Gastrocnemius medialis (tissue), 4 donors: Measurements from ENCODE around the gene ISM2. TPM values are rescaled to one million over a fixed set of nuclear protein-coding genes. Genes with fewer than 3 reads are reported as not detected.

Source experiments
- ATAC-seq, 2 donors: fragments of 150-250 bp; one replicate each; pipeline ENCODE4 v1.9.1; 2016
- DNase-seq, 2 donors: peaks; one replicate each; pipeline ENCODE4 v3.0.0-alpha.2; 2019
- H3K27ac ChIP-seq, 4 donors: fragments of 200-600 bp; sonication (generic); 1 replicate in 1 of 4; 2 replicates in 3 of 4; pipeline ENCODE4 v1.5.1; 2016 to 2018; ENCODE audit warnings: mild to moderate bottlenecking in 2 of 4, moderate library complexity in 1 of 4
- H3K27me3 ChIP-seq, 3 donors: fragments of 200-600 bp; sonication (generic) in 2 of 3; 1 replicate in 1 of 3; 2 replicates in 2 of 3; pipeline versions ENCODE4 v1.5.1 to v1.6.0; 2016 to 2019; ENCODE audit warnings: mild to moderate bottlenecking in 1 of 3, moderate library complexity in 1 of 3
- H3K36me3 ChIP-seq, 2 donors: fragments of 200-600 bp; sonication (generic) in 1 of 2; one replicate each; pipeline ENCODE4 v1.5.1; 2017 to 2018
- H3K4me1 ChIP-seq, 2 donors: fragments of 200-600 bp; sonication (generic) in 1 of 2; one replicate each; pipeline ENCODE4 v1.5.1; 2016 to 2017; ENCODE audit warnings: mild to moderate bottlenecking in 2 of 2
- H3K4me3 ChIP-seq, 4 donors: fragments of 200-600 bp; sonication (generic) in 3 of 4; 1 replicate in 1 of 4; 2 replicates in 3 of 4; pipeline ENCODE4 v1.5.1; 2016 to 2019; ENCODE audit warnings: mild to moderate bottlenecking in 2 of 4
- H3K9me3 ChIP-seq, 3 donors: fragments of 200-600 bp; sonication (generic) in 2 of 3; 1 replicate in 1 of 3; 2 replicates in 2 of 3; pipeline ENCODE4 v1.5.1; 2016 to 2019
- CTCF ChIP-seq, 5 experiments: fragments of 450-650 bp in 3 of 5; fragments of 200-600 bp in 2 of 5; sonication (generic) in 2 of 5; IDR thresholded peaks in 4 of 5; conservative IDR thresholded peaks in 1 of 5; 1 replicate in 4 of 5; 2 replicates in 1 of 5; pipeline ENCODE4 v1.5.1; 2016 to 2019; ENCODE audit warnings: antibody characterized with exemption in 5 of 5, mild to moderate bottlenecking in 3 of 5, moderate library complexity in 3 of 5
- POLR2A ChIP-seq, 2 donors: fragments of 450-650 bp; IDR thresholded peaks; one replicate each; pipeline ENCODE4 v1.6.1; 2017; ENCODE audit warnings: antibody characterized with exemption in 2 of 2, mild to moderate bottlenecking in 2 of 2, moderate library complexity in 2 of 2
- in situ Hi-C, 4 donors: fragments of 200-750 bp; cut with MboI; loops; one replicate each; pipeline versions ENCODE4 v1.15.0 to v1.8.0; 2017; ENCODE audit warnings: low sequenced_read_pairs in 4 of 4
- intact Hi-C: fragments of 100-400 bp; cut with DNase I; formaldehyde crosslinking; loops from one replicate; pipeline ENCODE4 v1.15.1; 2023; ENCODE audit warnings: low total_unique reads
- total RNA-seq, 4 donors: library from RNA; depleted of rRNA; stranded (reverse); fragments of >200 nt; gene quantifications; one replicate each; pipeline versions ENCODE4 v1.1.0 to v1.2.3, GENCODE V29; 2016

Gene ISM2
- total RNA-seq, 4 donors from 2014 or later = not detected

DNA sequence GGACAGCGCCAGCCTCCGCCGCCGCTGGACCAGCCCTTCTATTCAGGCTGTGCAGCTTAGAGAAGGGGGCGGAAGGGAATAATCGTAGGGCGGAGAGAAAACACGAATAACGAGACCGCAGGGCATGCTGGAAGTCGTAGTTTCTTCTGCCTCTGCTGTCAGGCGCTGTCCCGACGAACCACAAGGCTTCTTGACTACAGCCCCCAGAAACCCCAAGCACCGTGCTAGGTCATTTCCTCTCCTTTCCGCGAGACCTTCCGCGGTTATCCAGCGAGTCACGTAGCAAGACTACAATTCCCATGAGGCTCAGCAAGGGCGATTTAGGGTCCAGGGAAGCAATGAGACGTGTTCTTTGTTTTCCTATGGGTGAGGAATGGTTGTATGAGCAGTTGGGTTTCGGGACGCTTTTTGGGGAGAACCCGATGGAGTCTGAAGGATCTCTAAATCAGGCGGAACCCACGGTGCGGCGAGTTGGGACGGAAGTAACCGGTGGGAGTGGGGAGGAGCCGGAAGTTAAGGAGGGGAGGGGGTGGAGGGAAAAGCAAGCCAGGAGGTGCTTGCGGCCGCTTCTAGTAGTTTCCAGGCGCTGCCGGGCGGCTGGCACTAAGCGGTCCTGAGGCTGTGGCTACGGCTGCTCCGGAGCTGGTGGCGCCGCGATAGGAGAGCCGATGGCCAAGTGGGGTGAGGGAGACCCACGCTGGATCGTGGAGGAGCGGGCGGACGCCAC, 40.9 kb downstream of the ISM2 start, which contains the start of the genes AHSA1 and VIPAS39:
TSS of gene AHSA1 (plus strand) at position 572 of the 727 bp plus-strand sequence. CDS start at position 669, 97 bp downstream.
TSS of gene VIPAS39 (minus strand) at position 80 of the 727 bp plus-strand sequence. CDS start 3,499 bp downstream, outside the sequence.
- Histone ChIP-seq H3K27me3 (no peaks in the 10 kb centered on the region), H3K4me3 (peak within 1 kb of the TSS; percentile 90 to 96 (median 94)), H3K9me3 (no peaks in the 10 kb centered on the region), H3K36me3 (peaks cover 0 to 41% of the 10 kb centered on the region in 2 donors), H3K4me1 (peaks cover 23 to 25% of the 10 kb centered on the region in 2 donors), H3K27ac (peak within 1 kb of the TSS; percentile 89 to 97 (median 95))
- peak; percentile 98 to 99 for ATAC-seq
- peak; percentile 97 to 98 for DNase-seq
- intact Hi-C loops = loop anchor here (1.0 to 5.0 kb wide), 6 partner anchors 136 to 640 kb away; partner anchors contain the start of genes ADCK1, GSTZ1 and SPTLC2
- in situ Hi-C loops = loop anchor here (10.0 to 25.0 kb wide), 3 partner anchors 247 to 345 kb away; partner anchors contain the start of genes ALKBH1 (in 4 of the 4) and SLIRP (in 4 of the 4)
- TF ChIP-seq POLR2A (IDR thresholded peaks at IDR 0.05) = peak; percentile 78 to 82
- TF ChIP-seq CTCF (IDR thresholded peaks at IDR 0.05 in 4 of 5, conservative IDR thresholded peaks at IDR 0.05 in 1 of 5) = peak in 1 of 5 experiments; percentile 8

DNA sequence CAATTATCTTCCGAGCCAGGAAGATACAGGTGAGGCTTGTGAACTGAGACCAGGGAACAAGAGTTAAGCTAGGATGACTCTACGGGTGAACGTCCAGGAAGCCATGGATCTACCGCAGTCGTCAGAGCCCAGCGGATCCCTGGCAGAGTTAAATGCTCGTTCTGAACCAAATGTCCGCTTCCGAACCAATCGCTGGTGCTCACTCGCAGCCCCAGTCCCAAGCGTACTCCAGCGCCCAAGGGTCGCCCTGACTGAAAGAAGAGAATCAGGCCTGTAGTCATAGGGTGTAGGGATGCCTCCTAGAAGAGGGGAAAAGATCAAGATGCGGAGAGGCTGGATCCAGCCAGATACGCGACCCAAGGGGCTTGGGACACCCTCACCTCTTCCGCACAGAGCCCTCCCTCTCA, 41.5 kb downstream of the ISM2 start:
- in situ Hi-C loops (loop anchor here (10.0 to 25.0 kb wide), 3 partner anchors 248 to 345 kb away; partner anchors contain the start of genes ALKBH1 (in 4 of the 4) and SLIRP (in 4 of the 4)), intact Hi-C loops (loop anchor here (1.0 to 5.0 kb wide), 4 partner anchors 136 to 640 kb away; partner anchors contain the start of genes ADCK1 and GSTZ1)
- TF ChIP-seq CTCF (IDR thresholded peaks at IDR 0.05 in 4 of 5, conservative IDR thresholded peaks at IDR 0.05 in 1 of 5) = no peak
- TF ChIP-seq POLR2A (IDR thresholded peaks at IDR 0.05) = peak in 1 of 2 donors; percentile 58
- Histone ChIP-seq H3K4me1 (peaks cover 23 to 25% of the 10 kb centered on the region in 2 donors), H3K4me3 (peak overlapping the region; percentile 90 to 96 (median 94)), H3K36me3 (peaks cover 0 to 37% of the 10 kb centered on the region in 2 donors), H3K27ac (peak overlapping the region; percentile 89 to 97 (median 95)), H3K9me3 (no peaks in the 10 kb centered on the region), H3K27me3 (no peaks in the 10 kb centered on the region)
- DNase-seq (no peak), ATAC-seq (peak; percentile 7 to 24)

DNA sequence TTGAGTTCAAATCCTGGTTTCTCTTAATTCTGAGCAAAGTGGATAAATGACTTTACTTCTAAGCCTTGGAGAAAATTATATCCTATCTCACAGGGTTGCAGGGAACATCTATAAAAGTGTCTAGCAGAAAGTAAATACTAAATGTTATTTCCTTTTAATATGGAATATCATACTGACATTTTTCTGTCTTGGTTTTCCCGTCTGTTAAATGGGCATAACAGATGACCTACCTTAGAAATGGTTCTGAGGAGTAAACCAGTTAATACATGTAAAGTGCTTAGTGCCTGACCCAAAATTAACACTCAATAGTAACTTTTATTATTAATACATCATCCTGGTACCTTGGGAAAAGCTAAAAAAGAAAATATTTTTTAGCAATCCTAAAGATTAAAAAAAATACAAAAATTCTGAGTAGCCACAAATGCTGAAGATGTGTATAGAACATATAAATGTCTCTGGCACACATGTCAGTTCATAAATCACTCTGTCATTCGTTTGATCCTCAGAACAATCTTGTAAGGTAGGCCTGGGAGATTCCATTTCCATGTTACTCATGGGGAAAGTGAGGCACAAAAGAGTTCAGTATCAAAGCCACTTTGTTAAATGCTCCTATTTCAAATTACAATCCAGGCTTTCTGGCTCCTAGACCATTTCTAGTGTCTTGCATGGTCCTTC, 42.5 kb downstream of the ISM2 start:
- Histone ChIP-seq H3K4me3 (peak overlapping the region in 3 of 4 donors; percentile 93 to 96 (median 95)), H3K36me3 (peaks cover 0 to 34% of the 10 kb centered on the region in 2 donors), H3K9me3 (no peaks in the 10 kb centered on the region), H3K27ac (peak overlapping the region in 2 of 4 donors; percentile 89 to 96), H3K4me1 (peaks cover 23 to 25% of the 10 kb centered on the region in 2 donors), H3K27me3 (no peaks in the 10 kb centered on the region)
- no peak for TF ChIP-seq CTCF (IDR thresholded peaks at IDR 0.05 in 4 of 5, conservative IDR thresholded peaks at IDR 0.05 in 1 of 5)
- TF ChIP-seq POLR2A (IDR thresholded peaks at IDR 0.05) = no peak
- in situ Hi-C loops = loop anchor here (10.0 to 25.0 kb wide), 3 partner anchors 249 to 344 kb away; partner anchors contain the start of genes ALKBH1 (in 4 of the 4) and SLIRP (in 4 of the 4)
- intact Hi-C loops = loop anchor here (5.0 kb wide), 2 partner anchors 154 to 639 kb away; no protein-coding TSS in a partner anchor
- DNase-seq = no peak
- no peak for ATAC-seq

DNA sequence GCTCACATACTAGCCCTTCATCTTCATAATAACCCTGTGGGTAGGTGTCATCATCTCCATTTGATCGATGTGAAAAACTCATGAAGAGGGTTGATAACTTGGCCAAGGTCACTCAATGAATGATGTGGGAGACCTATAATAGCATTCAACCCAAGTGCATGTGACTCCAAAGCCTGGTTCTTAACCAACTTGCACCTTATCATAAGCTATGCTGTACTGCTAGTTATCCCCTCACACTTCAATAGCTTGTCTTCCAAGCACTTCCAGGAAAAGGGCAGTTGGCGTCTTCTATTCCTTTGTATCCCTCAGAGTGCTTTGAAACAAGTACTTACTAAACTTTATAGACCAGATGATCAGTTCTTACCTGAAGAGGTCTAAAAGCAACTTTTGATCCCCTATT, 56.4 kb downstream of the ISM2 start:
- ATAC-seq (no peak), DNase-seq (no peak)
- peaks cover 0 to 80% of the 10 kb centered on the region in 2 donors for H3K36me3 ChIP-seq
- TF ChIP-seq CTCF (IDR thresholded peaks at IDR 0.05 in 4 of 5, conservative IDR thresholded peaks at IDR 0.05 in 1 of 5) (no peak), POLR2A (IDR thresholded peaks at IDR 0.05) (no peak)
- no peaks in the 10 kb centered on the region for H3K27me3 ChIP-seq
- no peaks in the 10 kb centered on the region for H3K4me1 ChIP-seq
- H3K4me3 ChIP-seq = no peak overlapping the region
- H3K27ac ChIP-seq = no peak overlapping the region
- intact Hi-C loops (no loop called here), in situ Hi-C loops (no loop called here)
- H3K9me3 ChIP-seq = no peaks in the 10 kb centered on the region
